ENCODE results near the gene DHX58.

- no peak for TF ChIP-seq TAF1 (IDR thresholded peaks at IDR 0.05; ENCODE audit: borderline replicate concordance, insufficient read depth, low read length)
- TF ChIP-seq POLR2AphosphoS5 (IDR thresholded peaks at IDR 0.05; ENCODE audit: low read depth, low read length), result no peak
- no peak for TF ChIP-seq REST (IDR thresholded peaks at IDR 0.05; ENCODE audit: insufficient read depth in 1 of 2, low read depth in 2 of 2, low read length in 2 of 2)
- TF ChIP-seq FOXP2 (optimal IDR thresholded peaks at IDR 0.05; ENCODE audit: borderline replicate concordance, extremely low read depth, extremely low read length, insufficient read depth), result no peak
- TF ChIP-seq SIN3A (IDR thresholded peaks at IDR 0.05; ENCODE audit: borderline replicate concordance, insufficient read depth, low read length), result no peak
Observed at GRCh38 chr17:42058063-42058462, 54.5 kb downstream of the DHX58 start.

Data from PFSK-1 (cell line).